ENCODE measurements around the gene EXOSC10. TPM values are rescaled to one million over a fixed set of nuclear protein-coding genes. Genes with fewer than 3 reads are reported as not detected.

Gene EXOSC10
- total and polyA plus RNA-seq, 2 experiments from 2014 or later: 55.5 to 72.9 TPM

DNA sequence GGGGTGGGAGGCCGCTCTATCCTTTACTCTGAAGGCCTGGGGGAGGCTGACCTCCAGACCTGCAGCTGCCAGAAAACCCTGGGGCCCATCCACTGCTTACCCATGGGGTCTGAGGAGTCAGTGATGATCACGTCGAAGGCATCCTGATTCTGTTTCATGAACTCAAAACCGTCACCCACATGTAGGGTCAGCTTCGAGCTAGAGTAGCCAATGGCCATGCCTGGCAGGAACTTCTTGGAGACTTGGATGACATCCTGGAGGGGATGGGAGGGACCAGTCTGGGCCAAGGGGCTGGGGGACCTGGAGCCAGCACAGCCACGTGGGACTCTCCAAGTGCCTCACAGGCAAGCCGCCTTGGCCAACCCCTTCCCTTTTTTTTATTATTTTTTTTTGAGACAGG lies 43.2 kb downstream of the EXOSC10 start:
- Mint-ChIP-seq H3K4me3 (no peak overlapping the region), H3K27ac (no peak overlapping the region), H3K27me3 (ENCODE audit: insufficient read depth, low read depth, poor library complexity) (peaks cover 21% of the 10 kb centered on the region), H3K9me3 (no peaks in the 10 kb centered on the region; the same call in 2 of the 3 replicates), H3K4me1 (peaks cover 34% of the 10 kb centered on the region), H3K36me3 (ENCODE audit: low read depth) (peaks cover 45% of the 10 kb centered on the region)
- Histone ChIP-seq H3K36me3 (ENCODE audit: insufficient read depth) (peaks cover 4% of the 10 kb centered on the region; the same call in 1 of the 2 replicates), H3K4me3 (no peak overlapping the region), H3K4me2 (no peak overlapping the region), H3K27ac (ENCODE audit: low read depth) (no peak overlapping the region), H3K79me2 (replicated peaks; ENCODE audit: insufficient read depth) (peaks cover 27% of the 10 kb centered on the region), H3K27me3 (ENCODE audit: insufficient read depth) (no peaks in the 10 kb centered on the region), H2AFZ (no peak overlapping the region), H3K4me1 (ENCODE audit: insufficient read depth) (peaks cover 16% of the 10 kb centered on the region), H3F3A (replicated peaks; ENCODE audit: low read depth) (peaks cover 35% of the 10 kb centered on the region), H3K9me2 (ENCODE audit: insufficient read depth) (no peaks in the 10 kb centered on the region), H4K20me1 (replicated peaks; ENCODE audit: insufficient read depth) (peaks cover 3% of the 10 kb centered on the region)
- no peak for TF ChIP-seq EZH2phosphoT487 (IDR thresholded peaks at IDR 0.05; ENCODE audit: unreplicated experiment)
- TF ChIP-seq, protein P1, sequence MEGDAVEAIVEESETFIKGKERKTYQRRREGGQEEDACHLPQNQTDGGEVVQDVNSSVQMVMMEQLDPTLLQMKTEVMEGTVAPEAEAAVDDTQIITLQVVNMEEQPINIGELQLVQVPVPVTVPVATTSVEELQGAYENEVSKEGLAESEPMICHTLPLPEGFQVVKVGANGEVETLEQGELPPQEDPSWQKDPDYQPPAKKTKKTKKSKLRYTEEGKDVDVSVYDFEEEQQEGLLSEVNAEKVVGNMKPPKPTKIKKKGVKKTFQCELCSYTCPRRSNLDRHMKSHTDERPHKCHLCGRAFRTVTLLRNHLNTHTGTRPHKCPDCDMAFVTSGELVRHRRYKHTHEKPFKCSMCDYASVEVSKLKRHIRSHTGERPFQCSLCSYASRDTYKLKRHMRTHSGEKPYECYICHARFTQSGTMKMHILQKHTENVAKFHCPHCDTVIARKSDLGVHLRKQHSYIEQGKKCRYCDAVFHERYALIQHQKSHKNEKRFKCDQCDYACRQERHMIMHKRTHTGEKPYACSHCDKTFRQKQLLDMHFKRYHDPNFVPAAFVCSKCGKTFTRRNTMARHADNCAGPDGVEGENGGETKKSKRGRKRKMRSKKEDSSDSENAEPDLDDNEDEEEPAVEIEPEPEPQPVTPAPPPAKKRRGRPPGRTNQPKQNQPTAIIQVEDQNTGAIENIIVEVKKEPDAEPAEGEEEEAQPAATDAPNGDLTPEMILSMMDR (conservative IDR thresholded peaks at IDR 0.05; ENCODE audit: low read depth in 2 of 2): no peak
- TF ChIP-seq EZH2 (IDR thresholded peaks at IDR 0.05; ENCODE audit: low read depth, unreplicated experiment): no peak
- no peak for TF ChIP-seq NANOG (IDR thresholded peaks at IDR 0.05; ENCODE audit: borderline replicate concordance)
- TF ChIP-seq STAT1 (IDR thresholded peaks at IDR 0.05; ENCODE audit: unreplicated experiment): no peak
- TF ChIP-seq ZNF114 (CRISPR knock-in tag; IDR thresholded peaks at IDR 0.05): no peak
- no peak for TF ChIP-seq JUNB (IDR thresholded peaks at IDR 0.05; ENCODE audit: unreplicated experiment)
- TF ChIP-seq, protein P2, sequence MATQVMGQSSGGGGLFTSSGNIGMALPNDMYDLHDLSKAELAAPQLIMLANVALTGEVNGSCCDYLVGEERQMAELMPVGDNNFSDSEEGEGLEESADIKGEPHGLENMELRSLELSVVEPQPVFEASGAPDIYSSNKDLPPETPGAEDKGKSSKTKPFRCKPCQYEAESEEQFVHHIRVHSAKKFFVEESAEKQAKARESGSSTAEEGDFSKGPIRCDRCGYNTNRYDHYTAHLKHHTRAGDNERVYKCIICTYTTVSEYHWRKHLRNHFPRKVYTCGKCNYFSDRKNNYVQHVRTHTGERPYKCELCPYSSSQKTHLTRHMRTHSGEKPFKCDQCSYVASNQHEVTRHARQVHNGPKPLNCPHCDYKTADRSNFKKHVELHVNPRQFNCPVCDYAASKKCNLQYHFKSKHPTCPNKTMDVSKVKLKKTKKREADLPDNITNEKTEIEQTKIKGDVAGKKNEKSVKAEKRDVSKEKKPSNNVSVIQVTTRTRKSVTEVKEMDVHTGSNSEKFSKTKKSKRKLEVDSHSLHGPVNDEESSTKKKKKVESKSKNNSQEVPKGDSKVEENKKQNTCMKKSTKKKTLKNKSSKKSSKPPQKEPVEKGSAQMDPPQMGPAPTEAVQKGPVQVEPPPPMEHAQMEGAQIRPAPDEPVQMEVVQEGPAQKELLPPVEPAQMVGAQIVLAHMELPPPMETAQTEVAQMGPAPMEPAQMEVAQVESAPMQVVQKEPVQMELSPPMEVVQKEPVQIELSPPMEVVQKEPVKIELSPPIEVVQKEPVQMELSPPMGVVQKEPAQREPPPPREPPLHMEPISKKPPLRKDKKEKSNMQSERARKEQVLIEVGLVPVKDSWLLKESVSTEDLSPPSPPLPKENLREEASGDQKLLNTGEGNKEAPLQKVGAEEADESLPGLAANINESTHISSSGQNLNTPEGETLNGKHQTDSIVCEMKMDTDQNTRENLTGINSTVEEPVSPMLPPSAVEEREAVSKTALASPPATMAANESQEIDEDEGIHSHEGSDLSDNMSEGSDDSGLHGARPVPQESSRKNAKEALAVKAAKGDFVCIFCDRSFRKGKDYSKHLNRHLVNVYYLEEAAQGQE (IDR thresholded peaks at IDR 0.05; ENCODE audit: unreplicated experiment): no peak
- no peak for TF ChIP-seq ZNF331 (CRISPR knock-in tag; IDR thresholded peaks at IDR 0.05; ENCODE audit: low read depth)
- TF ChIP-seq, protein P3, sequence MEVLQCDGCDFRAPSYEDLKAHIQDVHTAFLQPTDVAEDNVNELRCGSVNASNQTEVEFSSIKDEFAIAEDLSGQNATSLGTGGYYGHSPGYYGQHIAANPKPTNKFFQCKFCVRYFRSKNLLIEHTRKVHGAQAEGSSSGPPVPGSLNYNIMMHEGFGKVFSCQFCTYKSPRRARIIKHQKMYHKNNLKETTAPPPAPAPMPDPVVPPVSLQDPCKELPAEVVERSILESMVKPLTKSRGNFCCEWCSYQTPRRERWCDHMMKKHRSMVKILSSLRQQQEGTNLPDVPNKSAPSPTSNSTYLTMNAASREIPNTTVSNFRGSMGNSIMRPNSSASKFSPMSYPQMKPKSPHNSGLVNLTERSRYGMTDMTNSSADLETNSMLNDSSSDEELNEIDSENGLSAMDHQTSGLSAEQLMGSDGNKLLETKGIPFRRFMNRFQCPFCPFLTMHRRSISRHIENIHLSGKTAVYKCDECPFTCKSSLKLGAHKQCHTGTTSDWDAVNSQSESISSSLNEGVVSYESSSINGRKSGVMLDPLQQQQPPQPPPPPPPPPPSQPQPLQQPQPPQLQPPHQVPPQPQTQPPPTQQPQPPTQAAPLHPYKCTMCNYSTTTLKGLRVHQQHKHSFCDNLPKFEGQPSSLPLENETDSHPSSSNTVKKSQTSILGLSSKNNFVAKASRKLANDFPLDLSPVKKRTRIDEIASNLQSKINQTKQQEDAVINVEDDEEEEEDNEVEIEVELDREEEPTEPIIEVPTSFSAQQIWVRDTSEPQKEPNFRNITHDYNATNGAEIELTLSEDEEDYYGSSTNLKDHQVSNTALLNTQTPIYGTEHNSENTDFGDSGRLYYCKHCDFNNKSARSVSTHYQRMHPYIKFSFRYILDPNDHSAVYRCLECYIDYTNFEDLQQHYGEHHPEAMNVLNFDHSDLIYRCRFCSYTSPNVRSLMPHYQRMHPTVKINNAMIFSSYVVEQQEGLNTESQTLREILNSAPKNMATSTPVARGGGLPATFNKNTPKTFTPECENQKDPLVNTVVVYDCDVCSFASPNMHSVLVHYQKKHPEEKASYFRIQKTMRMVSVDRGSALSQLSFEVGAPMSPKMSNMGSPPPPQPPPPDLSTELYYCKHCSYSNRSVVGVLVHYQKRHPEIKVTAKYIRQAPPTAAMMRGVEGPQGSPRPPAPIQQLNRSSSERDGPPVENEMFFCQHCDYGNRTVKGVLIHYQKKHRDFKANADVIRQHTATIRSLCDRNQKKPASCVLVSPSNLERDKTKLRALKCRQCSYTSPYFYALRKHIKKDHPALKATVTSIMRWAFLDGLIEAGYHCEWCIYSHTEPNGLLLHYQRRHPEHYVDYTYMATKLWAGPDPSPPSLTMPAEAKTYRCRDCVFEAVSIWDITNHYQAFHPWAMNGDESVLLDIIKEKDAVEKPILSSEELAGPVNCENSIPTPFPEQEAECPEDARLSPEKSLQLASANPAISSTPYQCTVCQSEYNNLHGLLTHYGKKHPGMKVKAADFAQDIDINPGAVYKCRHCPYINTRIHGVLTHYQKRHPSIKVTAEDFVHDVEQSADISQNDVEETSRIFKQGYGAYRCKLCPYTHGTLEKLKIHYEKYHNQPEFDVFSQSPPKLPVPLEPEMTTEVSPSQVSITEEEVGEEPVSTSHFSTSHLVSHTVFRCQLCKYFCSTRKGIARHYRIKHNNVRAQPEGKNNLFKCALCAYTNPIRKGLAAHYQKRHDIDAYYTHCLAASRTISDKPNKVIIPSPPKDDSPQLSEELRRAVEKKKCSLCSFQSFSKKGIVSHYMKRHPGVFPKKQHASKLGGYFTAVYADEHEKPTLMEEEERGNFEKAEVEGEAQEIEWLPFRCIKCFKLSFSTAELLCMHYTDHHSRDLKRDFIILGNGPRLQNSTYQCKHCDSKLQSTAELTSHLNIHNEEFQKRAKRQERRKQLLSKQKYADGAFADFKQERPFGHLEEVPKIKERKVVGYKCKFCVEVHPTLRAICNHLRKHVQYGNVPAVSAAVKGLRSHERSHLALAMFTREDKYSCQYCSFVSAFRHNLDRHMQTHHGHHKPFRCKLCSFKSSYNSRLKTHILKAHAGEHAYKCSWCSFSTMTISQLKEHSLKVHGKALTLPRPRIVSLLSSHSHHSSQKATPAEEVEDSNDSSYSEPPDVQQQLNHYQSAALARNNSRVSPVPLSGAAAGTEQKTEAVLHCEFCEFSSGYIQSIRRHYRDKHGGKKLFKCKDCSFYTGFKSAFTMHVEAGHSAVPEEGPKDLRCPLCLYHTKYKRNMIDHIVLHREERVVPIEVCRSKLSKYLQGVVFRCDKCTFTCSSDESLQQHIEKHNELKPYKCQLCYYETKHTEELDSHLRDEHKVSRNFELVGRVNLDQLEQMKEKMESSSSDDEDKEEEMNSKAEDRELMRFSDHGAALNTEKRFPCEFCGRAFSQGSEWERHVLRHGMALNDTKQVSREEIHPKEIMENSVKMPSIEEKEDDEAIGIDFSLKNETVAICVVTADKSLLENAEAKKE (CRISPR knock-in tag; IDR thresholded peaks at IDR 0.05): no peak
- no peak for TF ChIP-seq POLR2AphosphoS5 (IDR thresholded peaks at IDR 0.05; ENCODE audit: low read depth)
- TF ChIP-seq, protein P4, sequence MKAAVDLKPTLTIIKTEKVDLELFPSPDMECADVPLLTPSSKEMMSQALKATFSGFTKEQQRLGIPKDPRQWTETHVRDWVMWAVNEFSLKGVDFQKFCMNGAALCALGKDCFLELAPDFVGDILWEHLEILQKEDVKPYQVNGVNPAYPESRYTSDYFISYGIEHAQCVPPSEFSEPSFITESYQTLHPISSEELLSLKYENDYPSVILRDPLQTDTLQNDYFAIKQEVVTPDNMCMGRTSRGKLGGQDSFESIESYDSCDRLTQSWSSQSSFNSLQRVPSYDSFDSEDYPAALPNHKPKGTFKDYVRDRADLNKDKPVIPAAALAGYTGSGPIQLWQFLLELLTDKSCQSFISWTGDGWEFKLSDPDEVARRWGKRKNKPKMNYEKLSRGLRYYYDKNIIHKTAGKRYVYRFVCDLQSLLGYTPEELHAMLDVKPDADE (IDR thresholded peaks at IDR 0.05): no peak
- no peak for TF ChIP-seq CREB1 (CRISPR knock-in tag; IDR thresholded peaks at IDR 0.05; ENCODE audit: low read depth)
- DNase-seq (ENCODE audit: low spot score) (no peak), ATAC-seq (no peak)
